GM18511 (cell line): ENCODE measurements around the gene NOL12.

Experiments used
- ATAC-seq: cut with Tn5 transposase; IDR thresholded peaks from one replicate; pipeline ENCODE4 v1.9.1; 2021; ENCODE audit warnings: mild to moderate bottlenecking, moderate library complexity; ENCODE audit not compliant: unreplicated experiment

The NOL12 gene

DNA sequence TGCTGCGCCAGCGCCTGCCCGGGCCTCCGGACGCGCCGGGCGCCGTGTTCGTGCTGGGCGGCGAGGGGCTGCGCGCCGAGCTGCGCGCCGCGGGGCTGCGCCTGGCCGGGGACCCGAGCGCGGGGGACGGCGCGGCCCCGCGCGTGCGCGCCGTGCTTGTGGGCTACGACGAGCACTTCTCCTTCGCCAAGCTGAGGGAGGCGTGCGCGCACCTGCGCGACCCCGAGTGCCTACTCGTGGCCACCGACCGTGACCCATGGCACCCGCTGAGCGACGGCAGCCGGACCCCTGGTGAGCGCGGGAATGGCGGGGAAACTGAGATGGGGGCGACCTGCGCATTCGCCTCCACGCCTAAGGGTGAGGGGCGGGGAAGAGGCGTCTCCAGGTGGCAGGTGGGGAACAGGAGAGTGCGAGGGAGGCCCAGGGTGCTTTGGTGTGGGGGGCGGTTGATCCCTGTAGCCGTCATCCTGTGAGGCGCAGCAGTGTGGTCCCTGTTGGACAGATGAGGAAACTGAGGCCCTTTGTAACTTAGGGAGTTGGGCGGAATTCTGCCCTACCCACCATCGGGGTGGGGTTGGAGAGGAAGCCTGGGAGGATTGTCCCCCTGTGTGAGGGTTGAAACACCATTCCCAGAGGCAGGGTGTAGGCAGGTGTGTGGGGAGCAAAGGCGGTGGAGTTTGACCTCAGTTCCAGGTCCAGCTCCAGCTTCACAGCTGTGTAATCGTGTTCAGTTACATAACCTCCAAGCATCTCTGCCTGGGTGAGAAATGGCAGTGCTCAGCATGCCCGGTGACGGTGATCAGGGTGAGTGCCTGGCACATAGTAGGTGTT, 26.9 kb upstream of the NOL12 start:
- ATAC-seq = peak; percentile 10

DNA sequence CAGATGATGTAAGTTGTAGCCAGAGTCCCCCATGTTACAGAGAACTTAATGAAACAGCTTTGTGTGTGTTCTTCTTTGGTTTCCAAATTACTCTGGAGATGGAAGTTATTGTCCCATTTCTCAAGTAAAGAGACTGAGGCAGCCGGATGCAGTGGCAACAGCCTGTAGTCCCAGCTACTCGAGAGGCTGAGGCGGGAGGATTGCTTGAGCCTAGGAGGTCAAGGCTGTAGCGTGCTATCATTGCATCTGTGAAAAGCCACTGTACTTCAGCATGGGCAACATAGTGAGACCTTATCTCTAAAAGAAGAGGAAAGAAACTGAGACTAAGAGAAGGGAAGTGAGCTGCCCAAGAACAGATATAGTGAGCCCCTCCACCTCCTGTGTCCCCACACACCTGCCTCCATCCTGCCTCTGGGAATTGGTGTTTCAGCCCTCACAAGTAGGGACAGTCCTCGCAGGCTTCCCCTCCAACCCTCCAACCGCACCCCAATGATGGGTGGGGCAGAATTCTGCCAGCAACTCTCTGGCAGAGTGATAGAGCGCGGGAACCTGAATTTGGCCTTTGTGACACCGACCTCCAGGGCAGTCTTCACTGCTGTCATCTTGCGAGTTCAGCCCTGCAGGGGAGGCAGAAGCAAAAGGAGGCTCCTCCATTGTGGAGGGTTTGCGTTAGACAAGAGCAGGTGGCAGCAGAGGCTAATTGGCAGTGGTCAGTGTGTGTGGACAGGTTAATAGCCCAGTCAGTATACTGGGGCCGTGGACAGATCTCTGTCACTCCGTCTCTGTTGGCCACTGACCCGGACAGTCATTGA, 26.0 kb upstream of the NOL12 start:
- no peak for ATAC-seq

DNA sequence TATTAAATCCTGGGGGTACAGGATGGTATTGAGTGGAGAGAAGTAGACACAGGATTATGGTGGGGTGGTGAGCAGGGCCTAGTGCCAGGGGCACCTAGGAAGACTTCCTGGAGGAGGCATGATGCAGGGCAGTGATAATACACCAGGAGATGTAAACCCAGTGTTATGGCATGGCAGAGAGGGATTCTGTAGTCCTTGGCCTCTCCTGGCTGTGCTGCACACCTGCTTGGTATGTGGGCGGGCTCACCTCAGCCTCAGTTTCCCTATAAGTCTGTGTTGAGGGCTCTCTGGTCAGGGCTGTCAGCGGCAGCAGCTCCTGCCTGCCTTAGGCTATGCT, 25.5 kb upstream of the NOL12 start:
- no peak for ATAC-seq

DNA sequence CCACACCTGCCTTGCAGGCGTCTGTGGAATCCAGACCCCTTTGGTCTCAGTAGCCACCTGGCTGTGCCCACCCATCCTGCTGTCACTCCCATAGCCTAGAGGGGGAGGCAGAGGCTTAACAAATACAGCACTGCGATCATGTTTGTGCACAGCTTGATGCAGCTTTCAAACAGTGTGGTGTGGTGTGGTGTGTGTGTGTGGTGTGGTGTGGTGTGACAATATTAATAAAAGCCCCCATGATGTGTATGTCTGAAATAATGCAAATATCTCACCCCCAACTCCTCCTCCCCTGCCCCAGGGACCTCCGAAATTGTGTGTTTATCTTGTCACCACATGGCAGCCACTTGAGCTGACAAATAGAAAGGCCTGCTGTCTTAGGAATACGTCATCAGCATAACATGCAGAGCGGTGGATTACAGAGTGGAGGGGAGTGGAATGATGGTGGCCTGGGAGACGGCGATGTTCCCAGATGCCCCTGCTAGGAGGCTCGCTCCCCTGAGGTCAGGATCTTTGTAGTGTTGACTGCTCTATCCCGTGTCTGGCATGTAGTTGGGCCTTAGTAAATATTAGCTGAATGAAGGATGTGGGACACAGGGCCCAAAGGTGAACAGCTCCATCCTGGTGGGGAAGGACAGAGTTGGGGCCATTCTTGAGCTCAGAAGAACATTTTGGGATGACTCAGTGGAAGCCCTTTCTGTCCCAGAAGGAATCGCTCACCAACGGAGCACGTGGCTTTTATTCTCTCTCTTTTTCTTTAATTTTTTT, 24.8 kb upstream of the NOL12 start:
- no peak for ATAC-seq

DNA sequence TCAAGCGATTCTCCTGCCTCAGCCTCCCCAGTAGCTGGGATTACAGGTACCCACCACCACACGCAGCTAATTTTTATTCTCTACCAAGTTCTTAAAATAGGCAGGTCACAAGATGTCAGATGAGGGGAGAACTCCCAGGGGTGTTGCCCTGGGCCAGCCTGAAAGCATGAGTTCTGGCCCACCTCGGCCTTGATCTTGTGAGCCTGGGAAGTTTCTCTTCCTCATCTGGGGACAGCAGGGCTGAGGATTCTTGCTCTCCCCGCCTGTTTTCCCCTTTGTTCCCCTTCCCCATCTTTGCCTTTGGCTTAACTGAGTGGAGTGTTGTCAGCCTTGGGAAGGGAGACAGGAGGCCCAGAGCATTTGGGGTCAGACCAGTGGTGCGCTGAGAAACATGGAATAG, 24.1 kb upstream of the NOL12 start:
- ATAC-seq = no peak

DNA sequence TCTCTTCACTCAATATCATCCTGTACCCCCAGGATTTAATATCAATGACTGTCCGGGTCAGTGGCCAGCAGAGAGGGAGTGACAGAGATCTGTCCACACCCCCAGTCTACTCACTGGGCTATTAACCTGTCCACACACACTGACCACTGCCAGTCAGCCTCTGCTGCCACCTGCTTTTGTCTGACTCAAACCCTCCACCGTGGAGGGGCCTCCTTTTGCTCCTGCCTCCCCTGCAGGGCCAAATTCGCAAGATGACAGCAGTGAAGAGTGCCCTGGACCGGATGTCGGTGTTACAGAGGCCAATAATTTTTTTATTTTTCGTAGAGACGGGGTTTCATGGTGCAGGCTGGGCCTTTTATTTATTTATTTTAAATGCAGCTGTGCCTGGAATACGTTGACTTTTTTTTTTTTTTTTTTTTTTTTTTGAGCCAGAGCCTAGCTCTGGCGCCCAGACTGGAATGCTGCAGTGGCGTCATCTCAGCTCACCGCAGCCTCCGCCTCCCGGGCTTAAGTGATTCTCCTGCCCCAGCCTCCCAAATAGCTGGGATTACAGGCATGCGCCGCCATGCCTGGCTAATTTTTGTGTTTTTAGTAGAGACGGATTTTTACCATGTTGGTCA, 22.5 kb upstream of the NOL12 start:
- no peak for ATAC-seq

DNA sequence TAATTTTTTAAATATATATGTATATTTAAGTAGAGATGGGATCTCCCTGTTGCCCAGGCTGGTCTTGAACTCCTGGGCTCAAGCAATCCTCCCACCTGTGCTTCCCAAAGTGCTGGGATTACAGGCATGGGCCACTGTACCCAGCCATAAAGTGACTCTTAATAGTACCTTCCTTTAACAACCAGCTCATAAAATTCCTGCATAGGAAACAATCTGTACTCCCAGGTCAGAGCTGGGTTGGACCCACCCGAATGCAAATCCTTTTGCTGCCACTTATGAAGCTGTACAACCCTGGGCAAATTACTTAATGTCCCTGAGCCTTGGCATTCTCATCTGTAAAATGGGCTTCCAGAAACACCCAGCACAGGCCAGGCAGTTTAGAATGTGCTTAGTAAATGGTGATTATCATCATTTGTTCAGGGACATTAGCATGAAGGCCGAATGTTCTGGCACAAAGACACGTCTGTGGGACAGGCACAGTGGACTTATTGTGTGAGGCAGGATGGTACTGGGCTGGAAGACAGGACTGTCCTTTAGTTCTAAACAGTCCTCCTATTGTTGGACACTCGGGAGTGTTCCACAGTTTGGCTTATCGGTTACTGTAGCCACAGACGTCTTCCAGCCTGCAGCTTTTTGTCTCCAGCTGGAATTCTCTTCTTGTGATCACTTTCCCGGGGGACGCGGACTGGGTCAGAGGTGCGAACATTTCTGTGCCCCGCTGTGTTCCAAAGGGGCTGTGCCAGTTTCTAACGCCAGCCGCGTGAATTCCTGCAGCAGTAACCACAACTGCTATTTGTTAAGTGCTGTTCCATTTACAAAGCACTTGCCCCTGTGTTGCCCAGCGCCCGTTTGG, 21.7 kb upstream of the NOL12 start:
- ATAC-seq = no peak

DNA sequence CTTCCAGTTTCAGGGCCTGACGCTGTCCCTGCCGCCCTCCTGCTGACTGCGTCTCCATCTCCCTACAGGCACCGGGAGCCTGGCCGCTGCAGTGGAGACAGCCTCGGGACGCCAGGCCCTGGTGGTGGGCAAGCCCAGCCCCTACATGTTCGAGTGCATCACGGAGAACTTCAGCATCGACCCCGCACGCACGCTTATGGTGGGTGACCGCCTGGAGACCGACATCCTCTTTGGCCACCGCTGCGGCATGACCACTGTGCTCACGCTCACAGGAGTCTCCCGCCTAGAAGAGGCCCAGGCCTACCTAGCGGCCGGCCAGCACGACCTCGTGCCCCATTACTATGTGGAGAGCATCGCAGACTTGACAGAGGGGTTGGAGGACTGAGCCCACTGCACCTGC, 20.7 kb upstream of the NOL12 start:
- ATAC-seq = no peak

DNA sequence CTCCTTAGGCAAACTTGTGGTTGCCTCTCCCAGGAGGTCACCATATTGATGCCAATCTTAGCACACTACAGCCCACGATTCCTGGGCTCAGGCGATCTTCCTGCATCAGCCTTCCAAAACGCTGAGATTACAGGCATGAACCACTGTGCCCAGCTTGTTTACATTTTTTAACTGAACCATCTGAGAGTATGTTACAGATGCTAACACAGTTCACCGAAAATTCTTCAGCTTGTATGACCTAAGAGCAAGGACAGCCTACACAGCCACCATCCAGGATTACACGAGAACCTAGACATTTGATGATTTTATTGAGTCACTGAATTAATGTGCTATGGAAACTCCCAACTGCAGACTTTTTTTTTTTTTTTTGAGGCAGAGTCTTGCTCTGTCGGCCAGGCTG, 16.6 kb upstream of the NOL12 start:
- ATAC-seq = no peak

DNA sequence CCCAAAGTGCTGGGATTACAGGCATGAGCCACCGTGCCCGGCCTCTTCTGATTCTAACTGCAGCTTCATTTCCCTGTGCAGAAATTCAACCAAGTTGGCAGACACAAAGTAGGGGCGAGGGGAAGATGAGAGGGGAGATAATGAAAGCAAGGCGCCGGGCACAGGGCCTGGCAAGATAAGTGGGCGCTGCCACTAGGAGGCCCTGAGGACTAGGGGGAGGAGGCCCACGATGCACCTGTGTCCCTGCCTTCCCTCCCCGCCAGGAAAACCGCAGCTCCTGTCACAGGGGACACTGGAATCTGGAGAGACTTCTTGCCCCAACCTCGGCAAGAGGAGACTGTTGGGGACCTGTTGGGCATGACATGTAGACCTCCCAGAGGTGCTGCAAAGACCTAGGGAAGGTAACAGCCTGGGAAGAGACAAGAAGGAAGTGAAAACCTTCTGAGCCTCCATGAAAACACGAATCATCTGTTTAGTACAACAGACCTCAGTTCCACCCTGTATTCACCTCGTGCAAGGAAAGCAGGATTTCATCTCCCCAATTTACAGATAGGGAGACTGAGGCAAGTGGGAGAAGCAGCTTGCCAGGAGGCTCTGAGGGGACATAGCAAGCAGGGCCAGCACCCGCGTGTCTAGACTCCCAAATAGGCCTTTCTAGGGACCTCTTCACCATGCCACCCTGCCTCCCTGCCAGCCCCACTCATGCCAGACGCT, 13.8 kb upstream of the NOL12 start:
- no peak for ATAC-seq

DNA sequence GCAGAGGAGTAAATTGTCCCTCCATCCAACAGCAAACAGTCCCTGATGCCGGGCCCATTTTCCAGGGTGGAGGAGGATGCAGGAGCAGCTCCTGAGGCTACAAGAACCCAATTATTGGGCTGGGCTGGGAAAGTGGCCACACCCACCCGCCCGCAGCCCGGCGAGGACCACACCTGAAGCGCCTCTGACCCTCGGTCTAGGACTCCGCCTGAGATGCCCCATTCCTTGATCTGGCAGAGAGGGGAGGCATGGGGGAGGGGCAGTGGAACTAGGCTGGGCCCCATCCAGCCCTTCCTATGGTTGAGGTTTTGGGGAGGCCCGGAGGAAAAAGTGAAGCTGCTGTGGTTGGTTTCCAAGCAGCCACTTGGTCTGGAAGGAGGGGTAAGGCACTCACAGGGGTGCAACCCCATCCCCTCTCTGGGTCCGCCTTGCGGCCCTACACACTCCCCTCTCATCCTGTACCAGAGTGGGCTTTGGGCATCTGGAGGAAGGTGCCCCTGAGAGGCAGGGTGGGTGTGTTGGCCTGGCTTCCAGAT, 13.2 kb upstream of the NOL12 start:
- ATAC-seq = no peak

DNA sequence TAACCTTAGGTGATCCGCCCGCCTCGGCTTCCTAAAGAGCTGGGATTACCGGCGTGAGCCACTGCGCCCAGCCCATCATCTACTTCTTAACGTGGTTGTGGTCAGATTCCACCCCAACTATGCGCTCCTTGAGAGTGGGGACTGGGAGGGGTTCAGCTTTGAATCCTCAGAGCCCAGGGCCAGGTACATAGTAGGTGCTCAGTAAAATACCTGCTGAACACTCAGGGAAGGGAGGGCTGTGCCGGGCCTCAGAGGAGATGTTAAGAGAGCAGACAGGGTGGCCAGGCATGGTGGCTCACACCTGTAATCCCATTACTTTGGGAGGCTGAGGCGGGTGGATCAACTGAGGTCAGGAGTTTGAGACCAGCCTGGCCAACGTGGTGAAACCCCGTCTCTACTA, 11.9 kb upstream of the NOL12 start:
- ATAC-seq = no peak

DNA sequence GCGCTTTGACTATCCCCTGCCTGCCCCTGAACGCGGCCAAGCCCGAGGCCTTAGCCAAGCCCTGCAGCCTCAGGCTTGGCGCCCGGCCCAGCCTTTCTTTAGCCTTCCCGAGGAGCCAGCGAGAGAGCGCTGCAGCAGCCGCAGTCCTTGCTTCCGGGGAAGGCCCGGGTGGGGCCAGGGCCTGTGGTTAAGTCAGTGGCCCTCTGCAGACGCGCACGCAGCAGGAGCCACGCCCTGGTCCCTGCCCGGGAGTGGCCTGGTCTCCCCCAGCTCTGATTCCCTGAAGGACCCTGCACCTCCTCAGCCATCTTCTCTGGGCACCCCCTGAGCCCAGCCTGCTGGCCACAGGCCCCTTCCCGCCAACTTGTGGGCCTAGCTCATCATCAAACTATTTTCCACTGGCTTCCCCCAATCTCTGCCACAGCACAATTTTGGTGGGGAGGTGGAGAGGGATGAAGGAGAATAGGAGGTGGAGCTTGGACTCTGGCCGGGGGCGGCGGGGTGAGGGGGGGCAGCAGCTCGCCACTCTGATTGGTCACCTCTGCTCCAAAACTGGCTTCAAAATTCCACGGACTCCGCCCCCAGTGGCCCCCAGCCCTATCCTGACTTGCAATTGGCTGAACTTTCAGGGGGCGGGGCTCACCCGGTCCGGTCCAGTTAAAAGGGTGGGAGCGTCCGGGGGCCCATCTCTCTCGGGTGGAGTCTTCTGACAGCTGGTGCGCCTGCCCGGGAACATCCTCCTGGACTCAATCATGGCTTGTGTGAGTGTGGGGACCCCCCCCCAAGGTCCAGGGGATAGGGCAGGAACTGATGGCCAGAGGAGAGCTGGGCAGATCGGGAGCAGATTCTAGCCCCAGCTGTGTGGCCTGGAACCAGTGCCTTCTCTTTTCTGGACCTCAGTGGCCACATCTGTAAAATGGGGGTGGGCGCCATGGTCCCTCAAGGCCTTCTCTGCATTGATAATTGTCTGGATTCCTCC, 10.9 kb upstream of the NOL12 start, which contains the start of gene LGALS1:
Gene LGALS1, plus strand, starts transcription at position 686 of the 979 bp plus-strand sequence. Its CDS starts 67 bp downstream, at position 753.
- peak; percentile 46 for ATAC-seq

DNA sequence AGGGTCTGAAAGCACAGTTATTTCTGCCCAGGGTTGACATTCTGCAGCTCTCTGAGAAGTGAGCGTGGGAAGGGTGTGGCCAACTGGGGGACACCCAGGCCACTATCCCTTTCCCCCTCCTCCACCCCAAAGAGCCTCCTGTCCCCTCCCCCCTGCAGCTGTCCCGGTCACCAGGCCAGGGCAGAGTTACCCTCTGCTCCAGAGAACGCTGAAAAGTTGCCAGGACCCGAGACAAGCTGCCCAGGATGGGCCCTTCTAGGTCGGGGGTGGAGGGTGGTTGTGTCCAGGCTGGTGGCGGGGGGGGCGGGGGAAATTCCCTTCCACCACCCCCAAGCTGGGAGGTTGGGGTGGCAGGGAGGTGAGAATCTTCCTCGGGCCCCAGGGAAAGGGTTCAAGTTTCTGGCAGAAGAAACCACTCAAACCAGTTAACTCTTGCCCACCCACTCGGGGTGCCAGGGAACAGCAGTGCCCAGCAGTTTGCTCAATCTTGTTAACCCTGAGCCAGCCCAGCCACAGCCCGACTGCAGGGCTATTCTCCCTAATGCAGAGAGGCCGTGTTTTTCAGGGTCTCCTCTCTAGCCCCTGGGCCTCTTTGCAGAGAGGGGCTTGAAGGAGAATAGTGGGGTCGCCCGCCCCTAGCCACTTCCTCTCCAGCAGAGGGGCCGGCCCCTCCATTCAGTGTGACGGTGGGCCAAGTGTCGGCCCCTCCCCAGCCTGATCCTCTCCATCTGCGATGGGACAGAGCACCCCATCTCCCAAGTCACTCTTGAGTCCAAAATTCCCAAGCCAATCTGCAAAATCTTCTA, 10.0 kb upstream of the NOL12 start:
- ATAC-seq = no peak

DNA sequence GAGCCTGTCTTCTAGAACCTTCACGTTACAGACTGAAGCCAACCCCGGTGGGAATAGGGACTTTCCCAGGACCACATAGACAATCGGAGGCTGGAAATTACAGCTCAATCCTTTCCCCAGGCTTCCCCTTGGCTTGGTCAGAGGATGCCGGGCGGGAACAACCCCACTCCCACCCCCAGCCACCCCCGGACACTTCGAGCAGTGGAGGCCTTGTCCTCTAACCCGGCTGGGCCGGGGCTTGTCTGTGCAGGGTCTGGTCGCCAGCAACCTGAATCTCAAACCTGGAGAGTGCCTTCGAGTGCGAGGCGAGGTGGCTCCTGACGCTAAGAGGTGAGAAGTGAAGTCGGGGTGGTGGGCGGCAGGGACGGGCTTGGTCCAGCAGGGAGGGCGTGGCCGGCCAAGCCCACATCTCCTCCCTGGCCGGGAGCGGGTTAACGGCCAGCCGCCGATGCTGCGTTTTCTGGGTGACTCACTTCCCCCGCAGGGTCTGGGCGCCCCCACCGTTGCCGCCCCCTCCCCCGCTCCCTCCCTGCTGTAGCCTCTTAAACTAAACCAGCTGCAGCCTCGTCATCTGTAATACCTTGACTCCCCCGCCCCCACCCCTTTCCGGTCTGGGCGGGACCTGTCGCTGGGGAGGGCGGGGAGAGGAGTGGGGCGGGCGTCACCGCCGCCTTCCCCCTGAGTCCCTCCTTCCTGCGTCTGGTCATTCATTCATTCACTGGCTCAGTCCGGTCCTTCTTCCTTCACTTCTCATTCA, 9.2 kb upstream of the NOL12 start:
- ATAC-seq = peak; percentile 59

DNA sequence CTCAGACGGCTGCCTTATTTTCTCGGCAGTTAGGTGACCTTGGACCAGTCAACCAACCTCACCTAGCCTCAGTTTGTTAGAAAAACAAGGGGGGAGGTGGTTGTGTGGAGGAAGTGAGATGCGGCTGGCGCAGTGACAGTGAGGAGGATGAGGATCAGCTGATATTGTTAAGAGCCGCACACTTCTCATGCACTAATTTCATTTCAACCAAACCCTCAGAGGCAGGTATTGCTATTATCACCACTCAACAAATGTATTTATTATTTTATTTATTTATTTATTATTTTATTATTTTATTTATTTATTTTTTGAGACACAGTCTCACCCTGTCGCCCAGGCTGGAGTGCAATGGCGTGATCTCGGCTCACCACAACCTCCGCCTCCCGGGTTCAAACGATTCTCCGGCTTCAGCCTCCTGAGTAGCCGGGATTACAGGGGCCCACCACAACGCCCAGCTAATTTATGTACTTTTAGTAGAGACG, 8.6 kb upstream of the NOL12 start:
- peak; percentile 8 for ATAC-seq
